GM12865 (cell line): ENCODE results near the gene RSPO3.

Experiments
- DNase-seq: peaks from one replicate; pipeline ENCODE4 v3.0.0; 2010; ENCODE audit warnings: low read depth
- H3K4me3 ChIP-seq: 2 replicates; pipeline ENCODE4 v1.5.1; 2011; ENCODE audit warnings: mild to moderate bottlenecking, low read depth, low read length, control low read depth
- CTCF ChIP-seq: IDR thresholded peaks from 2 replicates; pipeline ENCODE4 v1.5.1; 2011; ENCODE audit warnings: low read length, control low read depth, low read depth, inconsistent platforms; ENCODE audit not compliant: insufficient read depth; ENCODE audit errors: missing control alignments

The RSPO3 gene

GRCh38 chr6:127147534-127147933, 29.1 kb downstream of the RSPO3 start:
- no peak for DNase-seq
- TF ChIP-seq CTCF, result no peak
- H3K4me3 ChIP-seq, result no peak overlapping the region

GRCh38 chr6:127148511-127148910, 30.0 kb downstream of the RSPO3 start:
- no peak overlapping the region for H3K4me3 ChIP-seq
- no peak for TF ChIP-seq CTCF
- DNase-seq, result no peak

GRCh38 chr6:127154509-127154908, 36.0 kb downstream of the RSPO3 start:
- DNase-seq, result no peak
- TF ChIP-seq CTCF, result no peak
- H3K4me3 ChIP-seq, result no peak overlapping the region

GRCh38 chr6:127160484-127160883, 42.0 kb downstream of the RSPO3 start:
- DNase-seq, result no peak
- TF ChIP-seq CTCF, result no peak

GRCh38 chr6:127162836-127163235, 44.4 kb downstream of the RSPO3 start:
- TF ChIP-seq CTCF, result no peak
- no peak for DNase-seq
- no peak overlapping the region for H3K4me3 ChIP-seq

More at GRCh38 chr6:127160484-127160883, 42.0 kb downstream of the RSPO3 start:
- H3K4me3 ChIP-seq, result no peak overlapping the region

- TF ChIP-seq CTCF, result no peak
- no peak for DNase-seq
- no peak overlapping the region for H3K4me3 ChIP-seq
Observed at GRCh38 chr6:127164036-127164435, 45.6 kb downstream of the RSPO3 start.

GRCh38 chr6:127164565-127164964, 46.1 kb downstream of the RSPO3 start:
- H3K4me3 ChIP-seq, result no peak overlapping the region
- TF ChIP-seq CTCF, result no peak
- no peak for DNase-seq
